Lung (tissue), 12 donors: ENCODE measurements around the gene DSP. TPM values are rescaled to one million over a fixed set of nuclear protein-coding genes. Genes with fewer than 3 reads are reported as not detected.

Source experiments
- ATAC-seq: fragments of 200-7000 bp; cut with Tn5 transposase; one replicate; pipeline ENCODE4 v1.9.1; 2020; ENCODE audit warnings: moderate number of reproducible peaks; ENCODE audit not compliant: insufficient read depth, low FRiP score
- DNase-seq, 3 donors: peaks; one replicate each; pipeline ENCODE4 v3.0.0-alpha.2; 2013 to 2017
- H3K27ac ChIP-seq, 2 donors: one replicate each; pipeline ENCODE4 v1.5.1; 2013; ENCODE audit warnings: mild to moderate bottlenecking in 2 of 2, moderate library complexity in 2 of 2, control low read depth in 1 of 2, inconsistent platforms in 1 of 2, low read depth in 1 of 2, low read length in 1 of 2
- H3K27me3 ChIP-seq, 3 donors: one replicate each; pipeline ENCODE4 v1.5.1; 2013; ENCODE audit warnings: low read length in 2 of 3; ENCODE audit not compliant: control insufficient read depth in 3 of 3, insufficient read depth in 3 of 3
- H3K36me3 ChIP-seq, 4 donors: one replicate each; pipeline ENCODE4 v1.5.1; 2013; ENCODE audit warnings: low read length in 4 of 4, mild to moderate bottlenecking in 1 of 4, moderate library complexity in 1 of 4; ENCODE audit not compliant: control insufficient read depth in 4 of 4, insufficient read depth in 4 of 4
- H3K4me1 ChIP-seq, 5 donors: one replicate each; pipeline ENCODE4 v1.5.1; 2013; ENCODE audit warnings: low read length in 5 of 5, mild to moderate bottlenecking in 2 of 5, moderate library complexity in 1 of 5; ENCODE audit not compliant: control insufficient read depth in 5 of 5, insufficient read depth in 5 of 5
- H3K4me3 ChIP-seq: one replicate; pipeline ENCODE4 v1.5.1; 2013; ENCODE audit warnings: mild to moderate bottlenecking, control low read depth, moderate library complexity
- H3K9ac ChIP-seq, 2 donors: one replicate each; pipeline ENCODE4 v1.5.1; 2013; ENCODE audit warnings: low read length in 2 of 2, control low read depth in 1 of 2; ENCODE audit not compliant: insufficient read depth in 1 of 2
- H3K9me3 ChIP-seq, 4 donors: one replicate each; pipeline ENCODE4 v1.5.1; 2013; ENCODE audit warnings: low read length in 3 of 4, mild to moderate bottlenecking in 1 of 4, moderate library complexity in 1 of 4; ENCODE audit not compliant: control insufficient read depth in 4 of 4, insufficient read depth in 3 of 4
- WGBS, 2 donors: extraction: QIAGEN DNeasy Blood & Tissue Kit; methylation state at CpG; one replicate each; pipeline ENCODE4 v1.1.7; 2013; 5-methylcytosine and 5-hydroxymethylcytosine counted together
- polyA plus RNA-seq, 2 donors: library from polyadenylated mRNA; stranded (reverse); fragments of 200-250 nt; gene quantifications; one replicate each; pipeline ENCODE4 v1.2.1, GENCODE V29; 2013
- total RNA-seq, 2 donors: library from RNA; depleted of rRNA in 1 of 2; stranded (reverse); fragments of >200 nt in 1 of 2; gene quantifications; one replicate each; pipeline ENCODE4 v1.2.1, GENCODE V29; 2014 to 2021
- TF ChIP-seq, protein P1 (sequence below): IDR thresholded peaks from 2 replicates; pipeline ENCODE4 v1.5.1; 2012; ENCODE audit warnings: mild to moderate bottlenecking; ENCODE audit errors: control extremely low read depth, extremely low read depth
- donor health status: control.
- donor health status: control.
- donor health status: Bipolar disorder and iron deficiency.
- donor health status: healthy.
- donor health status: DM: yes; HTN: yes; CAD: no.

Gene DSP
- total and polyA plus RNA-seq, 4 donors = 2.9 to 73.2 (median 19.4) TPM

DNA sequence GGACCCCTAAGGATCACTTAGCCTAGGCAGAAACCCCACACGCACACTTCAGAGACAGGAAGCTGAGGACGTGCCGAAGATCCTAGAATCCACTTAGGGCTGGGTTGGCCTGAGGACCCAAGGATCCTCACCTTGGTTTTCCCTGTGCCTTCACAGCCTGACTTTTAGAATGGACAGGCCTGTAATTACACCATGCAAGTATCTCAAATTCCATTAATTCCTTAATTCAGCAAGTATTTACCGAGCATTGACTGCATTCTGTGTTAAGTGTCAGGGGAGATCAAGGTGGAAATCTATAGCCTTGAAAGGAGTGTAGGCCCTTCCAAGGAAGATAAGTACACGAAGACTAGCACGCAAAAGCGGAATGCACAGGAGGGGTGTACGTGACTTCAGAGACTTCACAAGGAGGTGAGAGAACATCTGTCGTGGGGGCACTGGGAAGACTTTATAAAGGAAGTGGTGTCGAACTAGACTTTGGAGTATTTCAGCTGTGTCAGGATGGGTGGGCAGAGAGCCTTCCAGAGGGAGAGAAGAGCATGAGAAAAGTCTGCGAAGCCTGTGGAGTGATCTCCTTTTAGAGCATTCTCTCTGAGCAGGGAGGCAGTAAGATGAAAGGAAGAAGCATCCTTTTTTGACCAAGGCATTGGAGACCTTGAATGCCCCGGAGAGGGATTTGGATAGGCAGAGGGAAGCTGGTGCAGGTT is 4.0 kb downstream of the DSP start:
- H3K9me3 ChIP-seq = peaks cover 0 to 2% (median 0%) of the 10 kb centered on the region in 4 donors
- peak in 1 of 3 donors; percentile 22 for DNase-seq
- WGBS, 2 donors = 84 to 89% methylated on average over 12 of the region's 12 CpGs
- peaks cover 0 to 17% (median 9%) of the 10 kb centered on the region in 5 donors for H3K4me1 ChIP-seq
- no peaks in the 10 kb centered on the region for H3K36me3 ChIP-seq
- TF ChIP-seq, protein P1, sequence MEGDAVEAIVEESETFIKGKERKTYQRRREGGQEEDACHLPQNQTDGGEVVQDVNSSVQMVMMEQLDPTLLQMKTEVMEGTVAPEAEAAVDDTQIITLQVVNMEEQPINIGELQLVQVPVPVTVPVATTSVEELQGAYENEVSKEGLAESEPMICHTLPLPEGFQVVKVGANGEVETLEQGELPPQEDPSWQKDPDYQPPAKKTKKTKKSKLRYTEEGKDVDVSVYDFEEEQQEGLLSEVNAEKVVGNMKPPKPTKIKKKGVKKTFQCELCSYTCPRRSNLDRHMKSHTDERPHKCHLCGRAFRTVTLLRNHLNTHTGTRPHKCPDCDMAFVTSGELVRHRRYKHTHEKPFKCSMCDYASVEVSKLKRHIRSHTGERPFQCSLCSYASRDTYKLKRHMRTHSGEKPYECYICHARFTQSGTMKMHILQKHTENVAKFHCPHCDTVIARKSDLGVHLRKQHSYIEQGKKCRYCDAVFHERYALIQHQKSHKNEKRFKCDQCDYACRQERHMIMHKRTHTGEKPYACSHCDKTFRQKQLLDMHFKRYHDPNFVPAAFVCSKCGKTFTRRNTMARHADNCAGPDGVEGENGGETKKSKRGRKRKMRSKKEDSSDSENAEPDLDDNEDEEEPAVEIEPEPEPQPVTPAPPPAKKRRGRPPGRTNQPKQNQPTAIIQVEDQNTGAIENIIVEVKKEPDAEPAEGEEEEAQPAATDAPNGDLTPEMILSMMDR = no peak
- no peak overlapping the region for H3K4me3 ChIP-seq
- ATAC-seq = no peak
- peak overlapping the region in 1 of 2 donors; percentile 30 for H3K27ac ChIP-seq
- H3K9ac ChIP-seq = no peak overlapping the region
- peaks cover 3 to 20% (median 18%) of the 10 kb centered on the region in 3 donors for H3K27me3 ChIP-seq

DNA sequence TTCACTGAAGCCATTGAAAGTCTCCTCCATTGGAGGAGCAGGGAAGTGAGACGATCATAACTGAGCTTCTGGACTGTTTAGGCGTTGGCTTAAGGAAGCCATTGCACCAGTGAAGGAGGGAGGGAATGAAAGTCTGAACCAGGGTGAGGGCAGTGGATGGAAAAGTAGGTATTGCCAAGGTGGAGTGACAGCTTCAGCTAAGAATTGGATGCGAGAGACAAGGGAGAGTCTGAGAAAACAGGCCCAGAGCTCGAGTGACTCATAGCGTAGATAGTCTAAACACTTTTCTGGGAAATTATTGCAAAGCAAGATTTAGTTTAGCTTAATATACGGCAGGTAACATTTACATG is 4.5 kb downstream of the DSP start:
- Histone ChIP-seq H3K9ac (no peak overlapping the region), H3K4me3 (no peak overlapping the region), H3K4me1 (peaks cover 0 to 14% (median 8%) of the 10 kb centered on the region in 5 donors), H3K9me3 (no peaks in the 10 kb centered on the region), H3K27me3 (peaks cover 3 to 18% (median 15%) of the 10 kb centered on the region in 3 donors), H3K36me3 (no peaks in the 10 kb centered on the region), H3K27ac (peak overlapping the region in 1 of 2 donors; percentile 30)
- ATAC-seq (no peak), DNase-seq (no peak)
- WGBS, 2 donors = 91 to 92% methylated on average over 6 of the region's 6 CpGs
- TF ChIP-seq, protein P1 = no peak

DNA sequence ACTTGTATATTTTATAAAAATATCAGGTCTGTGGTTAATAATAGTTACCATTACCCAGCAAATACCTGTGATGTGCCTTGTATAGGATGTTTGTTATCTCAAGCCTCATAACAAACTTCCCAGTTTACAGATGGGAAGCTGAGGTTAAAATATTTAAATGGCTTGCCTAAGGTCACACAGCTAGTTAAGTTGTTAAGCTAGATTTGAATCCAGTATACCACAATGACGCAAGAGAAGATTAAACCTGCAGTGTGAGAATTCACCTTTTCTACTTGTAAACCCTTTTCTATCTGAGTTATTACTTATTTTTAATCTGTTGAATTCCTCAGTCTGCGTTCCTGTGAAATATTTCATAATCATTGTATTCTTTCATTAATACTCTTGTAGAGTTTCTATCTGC is 4.9 kb downstream of the DSP start:
- DNase-seq = no peak
- 91 to 96% methylated on average over 2 of the region's 2 CpGs for whole genome bisulfite sequencing, 2 donors
- Histone ChIP-seq H3K36me3 (no peaks in the 10 kb centered on the region), H3K9me3 (no peaks in the 10 kb centered on the region), H3K27me3 (peaks cover 0 to 18% (median 14%) of the 10 kb centered on the region in 3 donors), H3K27ac (no peak overlapping the region), H3K9ac (no peak overlapping the region), H3K4me3 (no peak overlapping the region), H3K4me1 (peaks cover 0 to 13% (median 9%) of the 10 kb centered on the region in 5 donors)
- no peak for ATAC-seq
- TF ChIP-seq, protein P1 = no peak

DNA sequence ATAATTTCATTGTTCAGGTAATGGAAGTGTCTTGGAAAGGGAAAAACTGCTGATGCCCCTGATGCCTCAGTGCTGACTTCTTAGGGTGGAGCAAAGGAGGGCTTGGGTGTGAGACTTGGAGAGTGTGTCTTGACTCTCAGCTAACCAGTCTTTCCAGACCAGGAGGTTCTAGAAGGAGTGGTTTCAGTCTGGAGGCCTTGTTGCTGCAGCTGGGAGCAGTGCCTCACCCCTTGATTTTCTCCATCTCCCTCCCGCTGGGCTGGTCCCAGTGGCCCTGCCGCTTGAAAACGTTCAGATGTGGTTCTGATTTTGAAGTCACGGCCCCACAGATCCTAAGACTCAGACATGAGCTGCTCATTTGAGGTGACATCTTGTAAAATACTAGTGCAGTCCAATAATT is 5.4 kb downstream of the DSP start:
- DNase-seq = peak in 1 of 3 donors; percentile 23
- WGBS, 2 donors = 75 to 79% methylated on average over 4 of the region's 4 CpGs
- ATAC-seq = no peak
- Histone ChIP-seq H3K9me3 (no peaks in the 10 kb centered on the region), H3K36me3 (no peaks in the 10 kb centered on the region), H3K4me3 (no peak overlapping the region), H3K27ac (no peak overlapping the region), H3K9ac (no peak overlapping the region), H3K4me1 (peaks cover 0 to 14% (median 6%) of the 10 kb centered on the region in 5 donors), H3K27me3 (peaks cover 0 to 18% (median 14%) of the 10 kb centered on the region in 3 donors)
- TF ChIP-seq, protein P1 = no peak
